ENCODE data around the gene ZDHHC7. TPM values are rescaled to one million over a fixed set of nuclear protein-coding genes. Genes with fewer than 3 reads are reported as not detected.

ZDHHC7 gene
- total and polyA plus RNA-seq, 2 of the 8 experiments (the other 6 are each of a cell fraction or from before 2014, with no cell fraction given): 40.5 to 56.3 TPM

DNA sequence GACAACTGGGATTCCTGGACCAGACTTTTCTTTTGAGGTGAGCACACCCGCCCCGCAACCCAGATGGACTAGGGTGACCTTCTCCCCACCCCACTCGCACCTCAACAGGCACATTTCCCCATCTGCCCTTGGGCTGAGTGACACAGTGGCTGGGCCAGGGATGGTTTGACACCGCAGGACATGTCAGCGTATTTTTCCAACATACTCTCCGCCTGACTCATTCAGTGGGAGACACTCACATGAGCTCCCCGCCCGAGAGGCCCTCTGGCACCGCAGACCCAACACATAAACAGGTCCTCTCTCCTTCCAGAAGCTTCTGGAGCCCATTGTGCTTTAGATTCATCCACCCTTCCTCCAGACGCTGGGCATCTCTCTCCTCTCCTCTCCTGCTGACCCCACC, 69.4 kb downstream of the ZDHHC7 start:
- Histone ChIP-seq H3K36me3 (ENCODE audit: control insufficient read depth in 2 of 4, insufficient read depth in 4 of 4, low read length in 3 of 4) (no peaks in the 10 kb centered on the region), H3K4me3 (ENCODE audit: extremely low read depth in 1 of 4, insufficient read depth in 2 of 4, low read depth in 3 of 4, low read length in 4 of 4) (no peak overlapping the region), H2AK5ac (ENCODE audit: low read depth, low read length) (no peak overlapping the region), H4K5ac (ENCODE audit: insufficient read length, low read depth, low read length) (no peak overlapping the region), H3K56ac (replicated peaks; ENCODE audit: insufficient read length, low read depth, low read length) (no peak overlapping the region), H3K27me3 (replicated peaks in 1 of 4; ENCODE audit: control insufficient read depth in 3 of 4, extremely low read depth in 1 of 4, insufficient read depth in 3 of 4, low read length in 3 of 4) (no peaks in the 10 kb centered on the region), H3K79me1 (ENCODE audit: low read depth, low read length) (no peaks in the 10 kb centered on the region), H3K23ac (ENCODE audit: insufficient read length) (no peak overlapping the region), H3K18ac (ENCODE audit: extremely low read depth, low read length) (no peak overlapping the region), H3K9ac (replicated peaks in 1 of 4; ENCODE audit: extremely low read depth in 1 of 4, low read depth in 3 of 4, low read length in 3 of 4) (no peak overlapping the region), H2BK20ac (ENCODE audit: low read length) (no peak overlapping the region), H3K4me2 (ENCODE audit: insufficient read depth in 1 of 2, low read depth in 2 of 2, low read length in 2 of 2) (no peak overlapping the region), H3K9me3 (ENCODE audit: insufficient read depth in 2 of 2, low read depth in 1 of 2, low read length in 1 of 2) (no peaks in the 10 kb centered on the region), H3K79me2 (ENCODE audit: control insufficient read depth in 1 of 2, insufficient read depth in 2 of 2, low read length in 2 of 2) (no peaks in the 10 kb centered on the region), H2AFZ (ENCODE audit: low read length) (no peak overlapping the region), H3K4ac (replicated peaks; ENCODE audit: insufficient read length, low read depth, low read length) (no peak overlapping the region), H3K14ac (ENCODE audit: insufficient read length) (no peak overlapping the region), H3K23me2 (ENCODE audit: low read depth, low read length) (no peaks in the 10 kb centered on the region), H4K8ac (ENCODE audit: extremely low read depth, insufficient read depth, low read length) (no peak overlapping the region), H4K20me1 (replicated peaks in 1 of 2; ENCODE audit: control insufficient read depth in 1 of 2, insufficient read depth in 2 of 2, low read length in 2 of 2) (no peaks in the 10 kb centered on the region), H3K4me1 (replicated peaks in 1 of 4; ENCODE audit: control insufficient read depth in 3 of 4, insufficient read depth in 4 of 4, low read length in 3 of 4) (peaks cover 0 to 3% (median 0%) of the 10 kb centered on the region in 4 experiments; a peak in 1 of 7 replicates), H2BK120ac (replicated peaks; ENCODE audit: low read depth, low read length) (no peak overlapping the region), H4K91ac (replicated peaks; ENCODE audit: insufficient read length, low read length) (no peak overlapping the region), H2BK12ac (ENCODE audit: low read depth, low read length) (no peak overlapping the region), H3K27ac (ENCODE audit: low read depth, low read length) (no peak overlapping the region), H2BK15ac (ENCODE audit: low read length) (no peak overlapping the region), H2BK5ac (ENCODE audit: low read depth, low read length) (no peak overlapping the region)
- WGBS, 2 experiments (ENCODE audit: extremely low coverage in 1 of 2, insufficient coverage in 1 of 2, insufficient read length in 1 of 2, insufficient replicate concordance in 2 of 2, low coverage in 1 of 2, low lambda C conversion rate in 2 of 2, missing lambda C conversion rate in 1 of 2): 91% methylated on average over 10 of the region's 10 CpGs; no CpG with 5 or more reads in 1 of the 2 experiments
- no peak for TF ChIP-seq RAD21 (IDR thresholded peaks at IDR 0.05 in 1 of 2, conservative IDR thresholded peaks at IDR 0.05 in 1 of 2; ENCODE audit: low read depth in 2 of 2, low read length in 2 of 2)
- no peak for TF ChIP-seq CHD1 (IDR thresholded peaks at IDR 0.05; ENCODE audit: low read depth, low read length)
- TF ChIP-seq TBP (IDR thresholded peaks at IDR 0.05; ENCODE audit: low read depth, low read length): no peak
- no peak for TF ChIP-seq EP300 (IDR thresholded peaks at IDR 0.05; ENCODE audit: borderline replicate concordance in 1 of 2, low read depth in 2 of 2, low read length in 2 of 2)
- TF ChIP-seq EZH2 (IDR thresholded peaks at IDR 0.05; ENCODE audit: low read depth, low read length, severe bottlenecking): no peak
- no peak for TF ChIP-seq YY1 (IDR thresholded peaks at IDR 0.05; ENCODE audit: low read depth, low read length)
- TF ChIP-seq SP2 (IDR thresholded peaks at IDR 0.05; ENCODE audit: low read length): no peak
- no peak for TF ChIP-seq BRCA1 (IDR thresholded peaks at IDR 0.05; ENCODE audit: low read depth, low read length)
- TF ChIP-seq TAF1 (IDR thresholded peaks at IDR 0.05; ENCODE audit: low read depth, low read length): no peak
- no peak for TF ChIP-seq BACH1 (IDR thresholded peaks at IDR 0.05; ENCODE audit: low read length)
- TF ChIP-seq, protein P1, sequence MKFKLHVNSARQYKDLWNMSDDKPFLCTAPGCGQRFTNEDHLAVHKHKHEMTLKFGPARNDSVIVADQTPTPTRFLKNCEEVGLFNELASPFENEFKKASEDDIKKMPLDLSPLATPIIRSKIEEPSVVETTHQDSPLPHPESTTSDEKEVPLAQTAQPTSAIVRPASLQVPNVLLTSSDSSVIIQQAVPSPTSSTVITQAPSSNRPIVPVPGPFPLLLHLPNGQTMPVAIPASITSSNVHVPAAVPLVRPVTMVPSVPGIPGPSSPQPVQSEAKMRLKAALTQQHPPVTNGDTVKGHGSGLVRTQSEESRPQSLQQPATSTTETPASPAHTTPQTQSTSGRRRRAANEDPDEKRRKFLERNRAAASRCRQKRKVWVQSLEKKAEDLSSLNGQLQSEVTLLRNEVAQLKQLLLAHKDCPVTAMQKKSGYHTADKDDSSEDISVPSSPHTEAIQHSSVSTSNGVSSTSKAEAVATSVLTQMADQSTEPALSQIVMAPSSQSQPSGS (IDR thresholded peaks at IDR 0.05; ENCODE audit: low read length): no peak
- no peak for DNase-seq (ENCODE audit: low read depth in 1 of 2, low spot score in 2 of 2)
- FAIRE-seq: no peak
- POLR2A ChIA-PET (ENCODE audit: partially characterized antibody): no interaction called here
- CTCF ChIA-PET (ENCODE audit: partially characterized antibody): interaction anchor here (0.6 to 5.1 kb wide), 3 partner anchors 10 to 389 kb away, joined by 3 to 38 read pairs (median 18); no protein-coding TSS in a partner anchor

Data from H1 (cell line).